ENCODE measurements around the gene VAMP5. TPM values are rescaled to one million over a fixed set of nuclear protein-coding genes. Genes with fewer than 3 reads are reported as not detected.

VAMP5 gene
- total and polyA plus RNA-seq, 9 of the 15 experiments (the other 6 are each of a cell fraction or from before 2014, with no cell fraction given), result 0.54 to 1.9 (median 1.5) TPM; not detected in 2

DNA sequence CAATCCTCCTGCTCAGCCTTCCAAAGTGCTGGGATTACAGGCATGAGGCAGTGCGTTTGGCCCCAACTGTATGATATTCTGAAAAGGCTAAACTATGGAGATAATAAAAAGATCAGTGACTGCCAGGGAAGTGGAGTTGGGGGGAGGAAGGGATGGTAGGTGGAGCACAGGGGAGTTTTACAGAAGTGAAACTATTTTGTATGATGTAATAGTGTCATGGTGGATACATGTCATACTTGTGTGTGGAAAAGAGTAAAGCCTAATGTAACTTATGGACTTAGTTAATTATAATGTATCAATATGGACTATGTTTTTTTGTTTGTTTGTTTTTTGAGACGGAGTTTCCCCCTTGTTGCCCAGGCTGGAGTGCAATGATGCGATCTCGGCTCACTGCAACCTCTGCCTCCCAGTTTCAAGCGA is 20.1 kb upstream of the VAMP5 start (continued):
- TF ChIP-seq BRD4 (IDR thresholded peaks at IDR 0.05), result 0 out of 2 replicates have a peak, but pooled peaks have one; percentile 44
- TF ChIP-seq, protein P1, sequence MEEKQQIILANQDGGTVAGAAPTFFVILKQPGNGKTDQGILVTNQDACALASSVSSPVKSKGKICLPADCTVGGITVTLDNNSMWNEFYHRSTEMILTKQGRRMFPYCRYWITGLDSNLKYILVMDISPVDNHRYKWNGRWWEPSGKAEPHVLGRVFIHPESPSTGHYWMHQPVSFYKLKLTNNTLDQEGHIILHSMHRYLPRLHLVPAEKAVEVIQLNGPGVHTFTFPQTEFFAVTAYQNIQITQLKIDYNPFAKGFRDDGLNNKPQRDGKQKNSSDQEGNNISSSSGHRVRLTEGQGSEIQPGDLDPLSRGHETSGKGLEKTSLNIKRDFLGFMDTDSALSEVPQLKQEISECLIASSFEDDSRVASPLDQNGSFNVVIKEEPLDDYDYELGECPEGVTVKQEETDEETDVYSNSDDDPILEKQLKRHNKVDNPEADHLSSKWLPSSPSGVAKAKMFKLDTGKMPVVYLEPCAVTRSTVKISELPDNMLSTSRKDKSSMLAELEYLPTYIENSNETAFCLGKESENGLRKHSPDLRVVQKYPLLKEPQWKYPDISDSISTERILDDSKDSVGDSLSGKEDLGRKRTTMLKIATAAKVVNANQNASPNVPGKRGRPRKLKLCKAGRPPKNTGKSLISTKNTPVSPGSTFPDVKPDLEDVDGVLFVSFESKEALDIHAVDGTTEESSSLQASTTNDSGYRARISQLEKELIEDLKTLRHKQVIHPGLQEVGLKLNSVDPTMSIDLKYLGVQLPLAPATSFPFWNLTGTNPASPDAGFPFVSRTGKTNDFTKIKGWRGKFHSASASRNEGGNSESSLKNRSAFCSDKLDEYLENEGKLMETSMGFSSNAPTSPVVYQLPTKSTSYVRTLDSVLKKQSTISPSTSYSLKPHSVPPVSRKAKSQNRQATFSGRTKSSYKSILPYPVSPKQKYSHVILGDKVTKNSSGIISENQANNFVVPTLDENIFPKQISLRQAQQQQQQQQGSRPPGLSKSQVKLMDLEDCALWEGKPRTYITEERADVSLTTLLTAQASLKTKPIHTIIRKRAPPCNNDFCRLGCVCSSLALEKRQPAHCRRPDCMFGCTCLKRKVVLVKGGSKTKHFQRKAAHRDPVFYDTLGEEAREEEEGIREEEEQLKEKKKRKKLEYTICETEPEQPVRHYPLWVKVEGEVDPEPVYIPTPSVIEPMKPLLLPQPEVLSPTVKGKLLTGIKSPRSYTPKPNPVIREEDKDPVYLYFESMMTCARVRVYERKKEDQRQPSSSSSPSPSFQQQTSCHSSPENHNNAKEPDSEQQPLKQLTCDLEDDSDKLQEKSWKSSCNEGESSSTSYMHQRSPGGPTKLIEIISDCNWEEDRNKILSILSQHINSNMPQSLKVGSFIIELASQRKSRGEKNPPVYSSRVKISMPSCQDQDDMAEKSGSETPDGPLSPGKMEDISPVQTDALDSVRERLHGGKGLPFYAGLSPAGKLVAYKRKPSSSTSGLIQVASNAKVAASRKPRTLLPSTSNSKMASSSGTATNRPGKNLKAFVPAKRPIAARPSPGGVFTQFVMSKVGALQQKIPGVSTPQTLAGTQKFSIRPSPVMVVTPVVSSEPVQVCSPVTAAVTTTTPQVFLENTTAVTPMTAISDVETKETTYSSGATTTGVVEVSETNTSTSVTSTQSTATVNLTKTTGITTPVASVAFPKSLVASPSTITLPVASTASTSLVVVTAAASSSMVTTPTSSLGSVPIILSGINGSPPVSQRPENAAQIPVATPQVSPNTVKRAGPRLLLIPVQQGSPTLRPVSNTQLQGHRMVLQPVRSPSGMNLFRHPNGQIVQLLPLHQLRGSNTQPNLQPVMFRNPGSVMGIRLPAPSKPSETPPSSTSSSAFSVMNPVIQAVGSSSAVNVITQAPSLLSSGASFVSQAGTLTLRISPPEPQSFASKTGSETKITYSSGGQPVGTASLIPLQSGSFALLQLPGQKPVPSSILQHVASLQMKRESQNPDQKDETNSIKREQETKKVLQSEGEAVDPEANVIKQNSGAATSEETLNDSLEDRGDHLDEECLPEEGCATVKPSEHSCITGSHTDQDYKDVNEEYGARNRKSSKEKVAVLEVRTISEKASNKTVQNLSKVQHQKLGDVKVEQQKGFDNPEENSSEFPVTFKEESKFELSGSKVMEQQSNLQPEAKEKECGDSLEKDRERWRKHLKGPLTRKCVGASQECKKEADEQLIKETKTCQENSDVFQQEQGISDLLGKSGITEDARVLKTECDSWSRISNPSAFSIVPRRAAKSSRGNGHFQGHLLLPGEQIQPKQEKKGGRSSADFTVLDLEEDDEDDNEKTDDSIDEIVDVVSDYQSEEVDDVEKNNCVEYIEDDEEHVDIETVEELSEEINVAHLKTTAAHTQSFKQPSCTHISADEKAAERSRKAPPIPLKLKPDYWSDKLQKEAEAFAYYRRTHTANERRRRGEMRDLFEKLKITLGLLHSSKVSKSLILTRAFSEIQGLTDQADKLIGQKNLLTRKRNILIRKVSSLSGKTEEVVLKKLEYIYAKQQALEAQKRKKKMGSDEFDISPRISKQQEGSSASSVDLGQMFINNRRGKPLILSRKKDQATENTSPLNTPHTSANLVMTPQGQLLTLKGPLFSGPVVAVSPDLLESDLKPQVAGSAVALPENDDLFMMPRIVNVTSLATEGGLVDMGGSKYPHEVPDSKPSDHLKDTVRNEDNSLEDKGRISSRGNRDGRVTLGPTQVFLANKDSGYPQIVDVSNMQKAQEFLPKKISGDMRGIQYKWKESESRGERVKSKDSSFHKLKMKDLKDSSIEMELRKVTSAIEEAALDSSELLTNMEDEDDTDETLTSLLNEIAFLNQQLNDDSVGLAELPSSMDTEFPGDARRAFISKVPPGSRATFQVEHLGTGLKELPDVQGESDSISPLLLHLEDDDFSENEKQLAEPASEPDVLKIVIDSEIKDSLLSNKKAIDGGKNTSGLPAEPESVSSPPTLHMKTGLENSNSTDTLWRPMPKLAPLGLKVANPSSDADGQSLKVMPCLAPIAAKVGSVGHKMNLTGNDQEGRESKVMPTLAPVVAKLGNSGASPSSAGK (IDR thresholded peaks at IDR 0.05), result peak; percentile 32; the same call in 1 of the 2 replicates
- peak; percentile 90 for TF ChIP-seq ATF7 (IDR thresholded peaks at IDR 0.05)
- no peak for TF ChIP-seq HDAC1 (IDR thresholded peaks at IDR 0.05)
- TF ChIP-seq ZNF766 (CRISPR knock-in tag; conservative IDR thresholded peaks at IDR 0.05), result peak; percentile 65
- peak; percentile 50; the same call in 1 of the 2 replicates for TF ChIP-seq ZNF668 (CRISPR knock-in tag; IDR thresholded peaks at IDR 0.05)
- TF ChIP-seq EP400 (IDR thresholded peaks at IDR 0.05), result peak; percentile 71
- no peak; a peak in 1 of 4 replicates for TF ChIP-seq TEAD1 (CRISPR knock-in tag; IDR thresholded peaks at IDR 0.05)
- no peak for TF ChIP-seq NR4A1 (CRISPR knock-in tag; IDR thresholded peaks at IDR 0.05)
- peak; percentile 49; the same call in 1 of the 2 replicates for TF ChIP-seq NR4A1 (tag; IDR thresholded peaks at IDR 0.05)
- peak in 1 of 2 experiments; percentile 49; a peak in 1 of 4 replicates for TF ChIP-seq MAZ (CRISPR knock-in tag; conservative IDR thresholded peaks at IDR 0.05 in 1 of 2, IDR thresholded peaks at IDR 0.05 in 1 of 2)
- peak; percentile 53; the same call in 1 of the 2 replicates for TF ChIP-seq TOE1 (IDR thresholded peaks at IDR 0.05; ENCODE audit: borderline replicate concordance)
- no peak for TF ChIP-seq TOE1 (CRISPR knock-in tag; IDR thresholded peaks at IDR 0.05; ENCODE audit: borderline replicate concordance, low read depth)
- TF ChIP-seq TRIM28 (IDR thresholded peaks at IDR 0.05), result peak; percentile 13; the same call in 1 of the 2 replicates
- TF ChIP-seq ZNF41 (CRISPR knock-in tag; conservative IDR thresholded peaks at IDR 0.05), result peak; percentile 93
- no peak for TF ChIP-seq BDP1 (IDR thresholded peaks at IDR 0.05; ENCODE audit: insufficient read depth, insufficient read length)
- peak; percentile 46; the same call in 1 of the 2 replicates for TF ChIP-seq LEF1 (IDR thresholded peaks at IDR 0.05)
- TF ChIP-seq MAFF (IDR thresholded peaks at IDR 0.05; ENCODE audit: low read length), result no peak
- TF ChIP-seq NR2C2 (CRISPR knock-in tag; IDR thresholded peaks at IDR 0.05), result no peak
- TF ChIP-seq NR2C2 (tag; IDR thresholded peaks at IDR 0.05), result no peak

Data from K562 (cell line).